ENCODE measurements around the gene PDIA5.
"Not testable (repeated sequence)": the region's sequence is repeated elsewhere in the genome, so short reads cannot be mapped to it uniquely, and the experiment has no call there.

The PDIA5 gene

DNA sequence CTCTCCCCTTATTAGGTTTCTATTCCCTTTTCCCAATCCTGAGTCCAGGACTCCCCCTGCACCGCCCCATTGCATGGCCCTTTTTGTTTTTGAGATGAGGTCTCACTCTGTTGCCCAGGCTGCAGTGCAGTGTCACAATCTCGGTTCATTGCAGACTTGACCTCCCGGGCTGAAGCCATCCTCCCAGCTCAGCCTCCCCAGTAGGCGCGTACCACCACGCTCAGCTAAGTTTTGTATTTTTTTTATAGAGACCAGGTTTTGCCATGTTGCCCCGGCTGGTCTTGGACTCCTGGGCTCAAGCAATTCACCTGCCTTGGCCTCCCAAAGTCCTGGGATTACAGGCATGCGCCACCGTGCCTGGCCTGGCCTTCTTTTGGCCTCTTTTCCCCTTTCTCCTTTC lies 29.3 kb downstream of the PDIA5 start:
- no peak for DNase-seq

DNA sequence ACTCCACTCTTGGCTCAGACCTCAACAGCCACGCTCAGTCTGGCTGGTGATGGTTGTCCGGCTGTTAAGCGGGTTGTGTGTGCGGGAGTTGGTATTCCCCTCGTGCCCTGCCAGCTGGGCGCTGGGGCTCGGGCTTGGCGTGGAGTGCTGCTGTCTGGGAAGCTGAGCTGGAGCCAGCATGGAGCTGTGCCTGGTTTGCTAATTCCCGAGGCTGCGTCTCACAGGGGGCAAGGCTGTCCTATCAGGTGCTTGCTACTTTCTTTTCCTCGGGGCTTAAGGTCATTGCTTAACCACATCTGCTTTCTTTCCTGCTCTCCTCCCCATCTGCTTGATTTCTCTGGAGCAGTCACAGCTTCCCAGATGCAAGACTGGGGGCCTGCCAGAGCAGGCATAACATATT lies 29.9 kb downstream of the PDIA5 start:
- no peak for DNase-seq

DNA sequence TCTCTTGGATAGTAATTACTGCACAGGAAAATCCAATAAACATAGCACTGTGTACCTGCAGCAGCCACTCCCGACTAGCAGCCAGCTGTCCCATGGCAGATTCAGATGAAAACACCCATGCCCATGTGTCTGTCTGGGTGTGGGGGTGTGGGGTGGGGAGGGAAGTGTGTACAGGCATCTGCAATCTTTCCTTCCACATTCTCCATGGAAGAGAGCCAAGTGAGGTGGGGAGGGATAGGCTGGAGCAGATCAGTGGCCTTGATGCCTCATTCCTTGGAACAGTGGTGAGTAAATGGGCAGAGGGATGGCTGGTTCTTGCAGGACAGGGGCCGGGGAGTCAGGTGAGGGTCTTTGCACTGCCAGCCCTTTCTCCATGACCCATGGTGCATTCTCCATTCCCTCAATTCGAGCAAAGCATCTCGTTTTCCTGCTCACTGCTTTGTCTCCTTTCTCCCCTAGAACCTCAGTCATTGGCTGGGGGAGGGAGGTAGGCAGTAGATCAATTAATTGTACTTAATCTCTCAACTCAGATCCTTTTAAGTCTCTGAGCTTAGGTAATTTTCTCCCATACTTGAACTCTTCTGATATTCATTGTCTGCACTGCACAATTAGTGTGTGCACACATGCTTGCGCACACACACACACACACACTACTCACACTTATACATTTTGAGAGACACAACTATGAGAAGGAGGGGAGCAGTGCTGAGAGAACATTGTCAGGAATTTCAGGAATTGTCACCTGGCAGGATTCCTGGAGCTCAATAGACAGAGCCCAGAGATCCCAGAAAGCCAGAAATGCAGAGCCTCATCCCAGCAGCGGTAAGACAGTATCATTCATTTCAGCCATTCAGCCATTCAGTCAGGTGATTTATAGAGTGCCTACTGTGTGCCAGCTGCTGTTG lies 31.9 kb downstream of the PDIA5 start:
- DNase-seq = no peak

DNA sequence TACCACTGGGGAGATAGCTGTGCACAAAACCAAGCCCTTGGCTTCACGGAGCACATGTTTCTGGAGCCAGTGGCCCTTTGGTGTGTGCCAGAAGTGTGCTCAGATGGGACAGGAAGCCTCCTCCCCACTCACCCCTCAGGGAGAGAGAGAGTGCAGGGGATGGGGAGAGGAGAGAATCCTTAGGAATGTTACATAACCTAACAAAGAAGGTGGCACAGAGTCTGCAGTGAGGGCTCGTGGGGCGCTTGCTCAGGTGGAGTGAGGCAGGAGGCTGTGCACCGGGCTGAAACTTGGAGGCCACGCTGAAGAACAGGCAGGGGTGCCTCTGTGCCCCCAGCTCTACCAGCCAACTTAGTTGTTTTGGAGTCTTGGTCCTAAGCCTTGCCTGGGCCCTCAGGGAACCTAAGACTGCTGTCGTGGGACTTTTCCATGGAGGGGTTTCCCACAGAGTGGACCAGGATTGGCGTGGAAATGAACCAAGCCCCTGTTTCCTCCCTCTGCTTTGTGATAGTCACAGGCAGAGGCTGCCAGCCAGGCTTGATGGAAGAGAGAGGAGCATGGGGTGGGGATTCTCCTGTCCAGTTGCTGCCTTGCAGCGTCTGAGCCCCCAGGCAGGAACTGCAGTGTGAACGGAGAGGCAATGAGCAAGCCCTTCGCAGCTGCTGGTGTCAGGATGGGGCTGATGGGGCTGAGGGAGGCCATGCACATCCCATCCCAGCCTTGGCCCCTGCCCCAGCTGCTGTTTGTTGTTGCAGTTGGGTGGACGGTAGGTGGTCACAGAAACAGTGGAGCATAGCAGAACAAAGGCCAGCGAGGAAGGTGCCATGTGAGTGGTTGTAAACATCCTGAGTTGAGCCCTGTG lies 32.7 kb downstream of the PDIA5 start:
- DNase-seq = no peak

DNA sequence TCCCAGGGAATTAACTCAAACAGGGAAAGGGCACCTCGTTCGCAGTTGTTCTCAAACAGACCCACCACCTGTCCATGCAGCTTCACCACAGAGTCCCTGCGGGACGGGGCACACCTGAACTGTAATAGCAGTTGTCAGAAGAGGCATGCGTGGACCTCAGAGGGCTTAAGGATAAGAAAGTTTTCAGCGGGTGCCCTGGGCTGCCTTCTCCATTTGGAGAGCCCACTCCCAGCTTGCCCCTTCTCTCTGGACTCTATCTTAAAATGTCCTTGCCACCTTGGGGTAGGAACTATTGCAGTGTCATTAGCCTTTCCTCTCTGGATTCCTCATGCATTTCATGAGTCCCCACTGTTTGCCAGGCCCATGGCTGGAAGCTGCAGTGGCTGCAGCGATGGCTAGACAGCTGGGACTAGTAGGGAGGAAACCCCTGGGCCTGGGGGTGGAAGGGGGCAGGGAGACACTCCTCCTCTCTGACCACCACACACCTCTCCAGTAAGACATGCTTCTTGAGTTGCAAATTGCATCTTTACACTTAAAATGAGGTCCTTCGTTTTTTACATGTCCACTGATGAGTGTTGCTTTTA lies 33.5 kb downstream of the PDIA5 start:
- no peak for DNase-seq

DNA sequence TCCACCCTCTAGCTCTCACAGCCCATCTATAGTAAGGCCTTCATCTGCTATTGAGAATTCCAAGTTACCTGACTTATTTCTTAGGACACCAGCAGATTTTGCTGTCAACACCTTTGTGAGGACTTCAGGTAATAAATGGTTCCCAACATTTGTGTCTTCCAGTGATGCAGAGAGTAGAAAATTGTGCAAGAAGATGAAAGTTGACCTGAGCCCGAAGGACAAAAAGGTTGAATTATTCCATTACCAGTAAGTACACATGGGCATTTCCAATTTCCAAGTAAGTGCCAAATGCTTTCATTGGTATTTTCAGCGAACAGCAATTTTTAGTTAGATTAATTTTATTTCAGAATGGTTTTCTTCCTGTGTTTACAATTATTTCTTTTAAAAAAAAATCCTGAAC lies 35.4 kb downstream of the PDIA5 start:
- DNase-seq = no peak

DNA sequence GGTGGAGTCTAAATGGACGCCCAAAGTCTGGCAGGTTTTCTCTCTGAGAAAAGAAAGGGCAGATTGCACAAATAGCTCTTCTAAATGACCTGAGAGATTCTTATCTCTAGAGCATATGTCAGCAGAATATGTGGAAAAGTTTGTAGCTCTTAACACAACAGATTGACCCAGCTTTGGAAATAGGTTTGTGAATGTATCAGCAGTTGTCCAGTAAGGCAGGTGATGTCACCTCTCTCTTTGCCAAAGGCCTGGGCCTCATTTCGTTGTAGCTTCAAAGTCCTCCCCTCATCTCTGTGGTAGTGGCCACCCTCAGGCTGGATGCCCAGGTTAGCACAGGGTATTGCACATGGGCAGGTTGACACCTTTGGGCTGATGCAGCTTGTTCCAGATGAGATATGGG lies 36.0 kb downstream of the PDIA5 start:
- no peak for DNase-seq

DNA sequence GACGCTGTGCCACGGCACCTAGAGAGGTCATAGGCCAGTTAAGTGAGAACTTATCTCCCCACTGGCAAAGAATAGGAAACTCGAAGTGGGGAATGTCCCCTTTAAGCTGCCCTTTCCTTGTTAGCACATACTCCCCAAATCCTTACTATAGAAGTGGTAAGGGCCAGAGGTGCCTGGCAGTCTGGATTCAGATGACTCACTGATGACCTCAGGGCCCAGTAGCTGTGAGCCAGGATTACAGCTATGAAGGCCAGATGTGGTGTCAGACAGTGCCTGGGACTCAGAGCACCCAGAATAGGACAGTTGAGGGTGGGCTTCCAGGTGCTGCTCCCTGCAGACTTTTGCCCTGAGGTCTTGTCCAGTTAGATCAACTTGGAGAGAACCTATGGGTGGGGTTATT lies 37.7 kb downstream of the PDIA5 start:
- no peak for DNase-seq

DNA sequence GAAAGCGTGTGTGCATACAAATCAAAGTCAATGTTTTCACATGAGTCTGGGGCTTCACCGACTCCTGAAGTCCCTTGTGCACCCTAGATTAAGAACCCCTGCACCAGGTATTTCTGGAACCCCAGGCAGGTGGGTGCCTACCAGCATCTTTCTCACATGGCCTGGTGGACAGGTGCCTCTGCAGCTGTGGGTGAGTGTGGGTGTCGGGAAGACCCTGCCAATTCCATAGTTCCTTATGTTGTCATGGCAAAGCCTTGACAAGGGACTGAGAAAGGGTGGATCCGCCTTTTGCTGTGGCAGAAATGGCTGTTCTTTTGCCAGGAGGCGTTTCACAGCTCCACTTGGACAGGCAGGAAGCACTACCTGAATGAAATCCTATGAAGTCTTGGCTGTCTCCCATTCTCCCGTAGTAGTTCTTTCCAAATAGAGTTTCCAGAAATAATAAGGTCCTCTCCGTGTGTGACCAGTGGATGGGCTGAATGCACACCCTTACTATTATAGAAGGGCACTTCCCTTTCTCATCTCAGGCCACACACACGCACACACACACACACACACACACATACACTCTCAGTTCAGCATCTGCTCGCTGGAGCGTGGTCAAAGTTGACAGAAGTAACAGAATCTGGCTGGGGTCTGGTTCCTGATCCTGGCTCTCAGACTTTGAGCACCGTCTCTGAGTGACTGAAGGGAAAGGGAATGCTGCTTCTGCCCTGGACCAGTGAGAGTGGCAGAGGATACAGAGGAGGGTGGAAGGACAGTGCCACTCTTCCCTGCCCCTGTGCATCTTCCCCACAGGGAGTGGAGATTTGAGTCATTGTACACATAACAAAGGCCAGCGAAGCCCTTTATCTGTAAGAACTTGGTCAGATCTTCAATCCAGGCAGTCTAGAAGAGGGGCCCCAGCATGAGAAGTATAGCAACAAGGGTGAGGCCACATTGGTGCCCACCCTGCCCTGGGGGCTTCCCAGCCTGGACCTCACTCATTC lies 38.7 kb downstream of the PDIA5 start:
- DNase-seq = no peak

DNA sequence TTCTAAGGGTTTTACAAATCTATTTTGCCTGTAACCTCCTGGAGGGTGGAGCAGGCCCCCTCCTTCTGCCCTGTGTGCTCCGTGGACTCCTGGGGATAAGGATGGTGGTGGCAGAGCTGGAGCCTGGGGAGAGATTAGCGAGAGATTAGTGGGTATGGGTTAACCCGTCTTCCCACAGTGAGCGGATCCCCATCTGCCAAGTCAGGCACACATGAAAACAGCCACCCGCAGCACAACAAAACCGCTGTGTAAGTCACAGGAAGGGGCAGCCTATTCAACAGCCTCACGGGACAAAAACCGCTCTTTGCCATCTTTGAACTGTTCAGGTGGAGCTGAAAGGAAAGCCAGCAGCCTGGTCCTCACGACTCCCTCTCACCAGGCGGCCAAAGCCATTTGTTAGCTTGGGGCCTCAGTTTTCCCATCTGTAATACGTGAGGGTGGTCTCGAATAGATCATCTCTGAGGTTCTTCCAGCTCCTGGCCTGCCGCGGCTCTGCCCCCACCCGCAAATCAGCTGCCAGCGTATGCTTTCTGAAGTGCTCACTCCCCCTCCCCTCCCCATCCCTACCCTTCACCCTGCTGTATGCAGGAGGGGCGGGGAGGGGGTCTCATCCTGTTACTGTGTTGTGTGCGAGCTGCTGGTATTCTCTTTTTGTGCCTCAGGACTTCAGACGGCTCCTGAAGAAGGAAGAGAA lies 43.6 kb downstream of the PDIA5 start:
- DNase-seq = no peak

DNA sequence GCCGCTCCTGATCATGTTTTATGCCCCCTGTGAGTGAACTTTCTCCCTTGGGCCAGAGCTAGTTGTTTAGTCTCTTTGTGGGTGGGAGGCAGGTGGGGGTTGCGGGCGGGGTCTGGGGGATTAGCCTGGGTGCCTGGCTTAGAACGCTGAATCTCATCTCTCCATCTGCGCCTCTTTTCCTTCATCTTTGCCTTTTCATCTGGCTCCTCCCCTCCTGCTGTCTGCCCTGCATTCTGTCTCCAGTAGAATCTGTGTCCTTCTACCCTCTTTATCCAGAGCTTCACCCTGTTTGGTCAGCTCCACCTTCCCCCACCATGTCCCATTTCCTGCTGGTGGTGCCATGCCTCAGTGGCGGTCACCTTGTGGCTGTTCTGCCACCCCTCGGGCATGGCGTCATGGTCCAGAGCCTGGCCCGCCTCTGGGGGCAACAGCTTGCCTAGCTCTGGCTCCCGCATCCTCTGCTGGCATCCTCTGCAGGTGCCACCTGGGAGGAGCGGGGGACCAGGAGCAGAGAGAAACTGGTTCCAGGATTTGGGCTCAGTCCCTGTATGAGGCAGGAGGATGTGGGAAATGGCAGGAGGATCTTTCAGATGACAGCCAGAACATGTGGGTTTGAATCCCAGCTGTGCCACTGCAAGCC lies 44.3 kb downstream of the PDIA5 start:
- DNase-seq = no peak

DNA sequence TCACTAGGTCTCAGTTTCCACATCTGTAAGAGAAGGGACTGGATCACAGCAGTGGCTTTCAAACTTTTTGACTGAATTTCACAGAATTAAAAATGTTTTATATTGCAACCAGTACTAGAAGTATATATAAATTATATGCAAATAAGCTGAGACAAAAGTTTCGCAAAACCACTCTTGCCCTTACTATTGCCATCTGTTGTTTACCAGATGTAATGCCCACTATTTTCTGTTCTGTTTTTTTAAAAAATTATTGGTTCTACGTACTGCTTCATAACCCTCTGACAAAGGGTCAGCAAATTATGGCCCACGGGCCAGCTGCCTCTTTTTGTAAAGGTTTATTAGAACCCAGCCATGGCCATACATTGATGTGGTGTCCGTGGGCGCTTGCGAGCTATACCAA lies 44.8 kb downstream of the PDIA5 start:
- no peak for DNase-seq

DNA sequence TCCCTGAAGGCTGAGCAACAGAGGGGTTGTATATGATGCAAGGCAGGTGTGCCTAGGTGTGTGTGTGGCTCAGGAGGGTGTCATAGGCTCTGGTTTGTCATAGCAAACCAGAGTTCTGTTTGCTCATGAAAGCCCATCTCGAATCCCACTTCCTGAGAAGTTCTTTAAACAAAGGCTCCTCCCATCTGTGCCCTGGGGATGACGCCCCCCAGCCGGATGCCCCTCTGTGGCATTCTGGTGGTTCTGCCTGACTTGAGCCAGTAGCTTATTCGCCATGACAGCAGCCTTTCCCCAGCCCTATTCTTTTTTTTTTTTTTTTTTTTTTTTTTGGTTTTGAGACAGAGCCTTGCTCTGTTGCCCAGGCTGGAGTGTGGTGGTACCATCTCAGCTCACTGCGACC lies 45.4 kb downstream of the PDIA5 start:
- DNase-seq = no peak

DNA sequence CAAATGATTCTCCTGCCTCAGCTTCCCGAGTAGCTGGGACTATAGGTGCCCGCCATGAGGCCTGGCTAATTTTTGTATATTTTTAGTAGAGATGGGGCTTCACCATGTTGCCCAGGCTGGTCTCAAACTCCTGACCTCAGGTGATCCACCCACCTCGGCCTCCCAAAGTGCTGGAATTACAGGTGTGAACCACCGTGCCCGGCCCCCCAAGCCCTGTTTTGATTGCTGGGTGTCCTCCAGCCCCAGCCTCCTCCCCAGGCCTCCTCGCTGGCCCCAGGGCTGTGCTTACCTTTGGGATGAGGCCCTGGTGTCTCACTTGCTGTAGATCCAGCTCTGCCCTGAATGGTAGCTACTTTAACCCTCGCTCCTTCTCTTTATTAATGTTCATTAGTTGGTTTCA lies 45.8 kb downstream of the PDIA5 start:
- not testable (repeated sequence) for DNase-seq

DNA sequence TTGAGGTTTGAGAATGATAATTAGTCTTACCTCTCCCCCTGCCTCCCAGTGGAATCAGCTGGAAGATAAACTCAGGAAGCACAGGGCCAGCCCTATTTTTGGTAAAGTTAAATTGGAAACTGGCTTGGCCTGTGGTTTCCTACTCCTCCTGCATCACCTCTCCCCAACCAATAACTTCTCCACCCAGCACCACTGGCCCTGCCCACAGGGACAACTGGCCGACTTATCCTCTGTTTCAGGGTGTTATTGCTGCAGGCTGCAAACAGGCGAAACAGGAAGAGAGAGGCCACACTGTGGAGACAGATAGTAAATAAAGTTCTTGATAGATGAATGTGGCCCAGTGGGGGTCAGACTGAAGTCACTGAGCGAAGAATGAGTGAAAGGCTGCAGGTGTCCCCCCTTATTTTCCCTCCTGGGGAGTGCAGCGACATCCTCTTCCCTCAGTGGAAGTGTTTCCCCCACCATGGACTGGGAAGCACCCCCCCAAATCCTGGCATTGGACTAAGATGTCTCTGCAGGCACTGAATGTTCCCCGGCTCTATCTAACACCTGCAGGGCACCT lies 47.1 kb downstream of the PDIA5 start:
- no peak for DNase-seq

DNA sequence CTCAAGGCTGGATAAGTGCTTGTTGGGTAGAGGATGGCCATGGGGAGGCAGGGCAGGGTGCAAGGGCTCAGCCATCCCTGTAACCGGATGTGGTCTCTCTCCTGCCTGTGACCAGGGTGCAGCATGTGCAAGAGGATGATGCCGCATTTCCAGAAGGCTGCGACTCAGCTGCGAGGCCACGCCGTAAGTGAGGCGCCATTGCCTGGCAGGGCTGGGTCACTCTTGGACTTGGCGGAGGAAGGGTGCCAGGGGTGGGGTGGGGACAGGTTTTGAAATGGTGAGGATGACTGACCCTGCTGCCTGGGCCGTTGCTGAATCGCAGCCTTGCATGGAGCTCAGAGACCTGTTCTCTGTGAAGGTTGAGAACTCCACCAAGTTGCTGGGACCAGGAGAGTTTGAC lies 49.3 kb downstream of the PDIA5 start:
- no peak for DNase-seq

DNA sequence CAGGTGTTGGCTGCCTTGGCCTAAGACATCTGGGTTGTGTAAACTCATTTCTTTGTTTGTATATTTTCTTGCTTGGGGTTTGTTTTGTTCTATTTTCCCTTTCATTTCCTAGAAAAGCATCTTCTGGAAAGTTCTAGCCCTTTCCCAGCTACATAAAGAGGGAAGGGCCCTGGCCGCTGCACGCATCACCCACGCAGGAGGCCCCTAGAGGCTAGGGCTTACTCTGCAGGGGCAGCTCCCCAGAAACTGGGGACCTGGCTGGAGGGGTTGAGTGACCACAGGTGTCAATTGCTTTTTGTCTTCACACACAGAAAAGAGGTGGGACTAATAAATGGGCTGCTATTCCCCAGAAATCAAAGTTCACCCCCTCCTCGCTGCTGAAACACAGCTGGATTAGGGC lies 52.6 kb downstream of the PDIA5 start:
- no peak for DNase-seq

DNA sequence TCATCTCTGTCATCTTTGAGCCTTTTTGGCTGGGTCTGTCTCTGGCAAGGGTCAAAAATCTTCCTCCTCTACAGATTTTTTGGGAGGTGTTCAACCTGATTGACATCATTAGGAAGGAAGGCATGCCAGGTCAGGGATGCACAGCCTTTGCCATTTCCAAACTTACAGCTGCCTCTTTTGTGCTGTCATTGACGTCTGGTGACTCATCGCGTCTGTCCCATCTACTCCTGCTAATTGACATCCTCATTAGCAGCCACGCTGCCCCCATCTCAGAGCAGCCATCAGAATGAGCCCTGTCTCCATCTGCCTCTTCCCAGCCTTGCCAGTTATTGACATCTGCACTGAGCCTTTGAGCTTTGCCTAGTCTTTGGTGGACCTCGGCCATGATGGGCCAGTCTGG lies 53.0 kb downstream of the PDIA5 start:
- no peak for DNase-seq

DNA sequence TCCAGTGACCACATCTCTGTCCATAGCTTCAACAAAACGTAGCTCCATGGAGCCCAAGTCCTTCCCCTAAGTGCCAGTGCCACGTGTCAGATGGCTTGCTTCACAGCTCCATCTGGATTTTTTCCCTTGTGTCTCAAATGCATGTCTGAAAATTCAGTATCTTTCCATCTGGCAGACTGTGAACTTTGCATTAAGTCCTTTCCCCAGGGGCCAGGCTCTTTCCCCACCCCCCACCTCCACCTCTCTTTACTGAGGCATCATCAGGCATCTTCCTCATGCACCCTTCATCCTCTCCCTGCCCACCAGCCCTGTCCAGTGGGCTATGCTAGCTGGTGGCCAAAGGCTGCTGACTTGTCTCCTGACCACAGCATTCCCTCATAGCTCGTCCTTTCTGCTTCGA lies 53.7 kb downstream of the PDIA5 start:
- no peak for DNase-seq

DNA sequence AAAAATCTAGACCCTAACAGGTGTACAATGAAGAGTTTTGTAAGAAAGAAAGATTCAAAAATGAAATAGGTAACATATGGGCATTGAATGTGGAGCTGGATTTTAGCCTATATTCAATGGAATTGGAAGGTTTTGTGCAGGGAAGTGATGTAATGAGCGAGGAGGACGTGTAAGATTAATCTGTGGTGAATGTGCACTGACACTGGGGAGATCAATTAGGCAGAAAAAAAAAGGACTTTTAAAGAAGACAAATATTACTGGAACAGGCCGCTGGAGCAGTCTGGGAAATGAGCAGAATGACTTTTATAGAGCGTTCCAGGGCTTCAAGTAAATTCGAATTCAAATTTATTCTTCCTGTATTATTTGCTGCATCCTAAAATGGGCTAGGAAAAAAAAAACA lies 55.2 kb downstream of the PDIA5 start:
- DNase-seq = no peak
